ENCODE results near the gene JARID2.

The JARID2 gene

DNA sequence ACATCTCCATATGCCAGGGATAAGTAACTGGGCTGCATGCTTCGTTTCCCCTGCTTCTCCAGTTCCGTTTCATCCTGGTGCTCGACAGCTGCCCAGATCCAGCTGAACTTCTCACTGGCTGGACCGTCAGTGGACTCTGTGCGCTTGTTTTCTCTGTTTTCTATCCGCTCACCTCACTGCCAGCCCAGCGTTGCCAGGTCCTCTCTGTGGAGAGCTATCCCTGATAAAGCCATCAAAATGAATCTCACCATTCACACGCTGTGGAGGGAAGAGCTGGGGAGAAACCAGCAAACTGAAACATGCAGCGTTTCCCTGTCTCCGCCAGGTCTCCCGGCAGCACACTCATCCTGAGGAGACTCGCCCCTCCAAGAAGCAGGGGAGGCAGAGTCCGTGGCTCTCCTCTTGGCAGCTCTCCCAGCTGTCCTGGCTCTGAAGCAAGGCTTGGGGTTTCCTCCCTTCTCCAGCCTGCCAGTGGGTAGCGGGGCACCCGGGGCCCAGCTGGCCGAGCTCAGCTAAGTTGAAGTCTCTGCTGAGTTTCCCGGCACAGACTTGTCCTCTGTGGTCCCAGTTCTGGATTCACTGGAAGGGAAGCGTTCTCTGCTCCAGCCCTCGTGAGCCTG lies 256.1 kb downstream of the JARID2 start:
- H3K9ac ChIP-seq (ENCODE audit: low read length): no peak overlapping the region
- H3K27me3 ChIP-seq (ENCODE audit: control insufficient read depth in 1 of 2, insufficient read depth in 2 of 2, low read length in 2 of 2): no peaks in the 10 kb centered on the region
- H3K4me1 ChIP-seq (ENCODE audit: insufficient read depth, low read length): peaks cover 50% of the 10 kb centered on the region
- H3K9me3 ChIP-seq (ENCODE audit: low read length): no peaks in the 10 kb centered on the region
- no peak overlapping the region for H3K4me3 ChIP-seq (ENCODE audit: low read depth in 1 of 2, low read length in 2 of 2)
- no peak overlapping the region for H3K27ac ChIP-seq (ENCODE audit: low read depth, low read length)
- peaks cover 23% of the 10 kb centered on the region for H3K36me3 ChIP-seq (ENCODE audit: insufficient read depth, low read length)

DNA sequence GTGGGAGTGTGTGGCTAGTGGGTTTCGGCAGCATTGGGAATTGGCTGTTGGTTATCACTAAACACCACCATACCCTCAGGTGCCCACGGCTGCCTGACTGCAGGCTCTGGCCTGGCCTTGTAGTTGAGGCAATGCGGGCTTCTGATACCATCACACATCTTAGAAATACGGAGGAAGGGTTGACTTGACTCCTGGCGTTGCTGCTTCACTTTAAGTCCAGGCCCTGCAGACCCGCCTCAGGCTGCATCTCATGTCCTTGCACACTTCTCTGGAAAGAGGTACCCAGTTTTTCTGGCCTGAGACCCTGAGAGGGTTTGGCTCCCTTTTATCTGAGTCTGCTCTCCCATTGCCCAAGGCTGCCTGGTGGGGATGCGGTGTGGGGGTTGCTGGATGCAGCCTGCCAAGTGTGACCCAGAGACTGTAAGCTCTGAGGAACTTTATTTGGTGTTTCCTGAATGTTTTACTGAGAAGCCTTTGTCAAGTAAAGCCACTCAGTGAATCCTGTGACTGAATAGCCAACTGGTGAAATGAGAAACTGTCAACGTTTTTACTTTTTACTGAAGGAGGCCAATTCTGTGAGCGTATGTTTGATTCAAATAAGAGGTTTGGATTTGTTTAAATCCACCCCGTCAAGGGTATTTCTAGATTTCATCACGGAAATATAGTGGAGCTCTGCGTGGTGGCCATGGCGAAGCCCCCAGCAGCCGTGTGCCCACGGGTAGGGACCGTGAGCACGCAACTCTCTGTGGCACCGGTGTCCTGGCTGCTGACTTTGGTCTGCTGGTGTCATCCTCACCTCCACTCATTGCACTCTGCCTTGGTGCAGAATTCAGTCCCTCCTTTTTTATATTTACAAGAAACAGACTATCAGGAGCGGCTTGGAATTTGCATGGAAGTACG lies 256.8 kb downstream of the JARID2 start:
- Histone ChIP-seq H3K4me1 (ENCODE audit: insufficient read depth, low read length) (peaks cover 50% of the 10 kb centered on the region), H3K4me3 (ENCODE audit: low read depth in 1 of 2, low read length in 2 of 2) (no peak overlapping the region), H3K27me3 (ENCODE audit: control insufficient read depth in 1 of 2, insufficient read depth in 2 of 2, low read length in 2 of 2) (no peaks in the 10 kb centered on the region), H3K36me3 (ENCODE audit: insufficient read depth, low read length) (peaks cover 31% of the 10 kb centered on the region), H3K27ac (ENCODE audit: low read depth, low read length) (no peak overlapping the region), H3K9me3 (ENCODE audit: low read length) (no peaks in the 10 kb centered on the region), H3K9ac (ENCODE audit: low read length) (no peak overlapping the region)

DNA sequence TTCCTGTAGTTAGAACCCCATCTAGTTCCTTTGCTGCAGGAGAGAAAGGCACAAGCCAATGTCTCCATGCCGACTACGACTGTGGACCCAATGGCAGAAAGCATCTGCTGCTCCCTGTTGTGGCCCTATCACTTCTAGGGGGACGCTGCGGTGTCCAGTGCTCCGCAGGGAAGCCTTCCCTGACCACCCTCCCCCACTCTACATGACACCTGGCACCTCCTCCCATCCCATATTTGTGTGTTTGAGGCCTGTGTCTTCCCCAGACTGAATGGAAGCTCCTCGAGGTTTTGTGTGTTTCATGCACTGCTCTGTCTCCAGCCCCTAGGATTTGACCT lies 257.4 kb downstream of the JARID2 start:
- Histone ChIP-seq H3K4me1 (ENCODE audit: insufficient read depth, low read length) (peaks cover 50% of the 10 kb centered on the region), H3K36me3 (ENCODE audit: insufficient read depth, low read length) (peaks cover 36% of the 10 kb centered on the region), H3K9me3 (ENCODE audit: low read length) (no peaks in the 10 kb centered on the region), H3K27ac (ENCODE audit: low read depth, low read length) (no peak overlapping the region), H3K4me3 (ENCODE audit: low read depth in 1 of 2, low read length in 2 of 2) (no peak overlapping the region), H3K9ac (ENCODE audit: low read length) (no peak overlapping the region), H3K27me3 (ENCODE audit: control insufficient read depth in 1 of 2, insufficient read depth in 2 of 2, low read length in 2 of 2) (no peaks in the 10 kb centered on the region)

DNA sequence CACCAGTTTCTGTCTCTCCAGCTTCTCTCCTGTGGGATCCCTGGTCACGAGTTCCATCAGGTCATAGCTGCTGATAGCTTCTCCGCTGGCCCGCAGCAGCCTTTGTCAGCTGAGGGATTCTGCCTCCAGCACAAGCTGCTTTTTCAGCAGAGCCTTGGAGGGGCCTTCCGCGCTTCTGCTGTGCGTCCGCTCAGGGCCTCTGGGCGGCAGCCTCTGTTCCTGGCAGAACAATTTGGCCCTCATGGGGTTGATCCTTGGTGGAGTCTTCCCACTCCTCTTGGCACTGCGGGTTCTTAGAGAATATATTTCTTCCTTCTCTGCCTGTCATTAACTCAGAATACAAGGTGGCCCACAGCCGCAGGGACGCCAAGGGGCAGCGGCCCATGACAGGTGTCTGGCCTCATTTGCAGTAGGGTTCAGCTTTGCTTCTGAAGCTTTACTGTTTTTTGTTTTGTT lies 258.2 kb downstream of the JARID2 start:
- Histone ChIP-seq H3K4me3 (ENCODE audit: low read depth in 1 of 2, low read length in 2 of 2) (peak overlapping the region in 1 of 2 donors; percentile 38), H3K27ac (ENCODE audit: low read depth, low read length) (peak overlapping the region; percentile 62), H3K4me1 (ENCODE audit: insufficient read depth, low read length) (peaks cover 50% of the 10 kb centered on the region), H3K36me3 (ENCODE audit: insufficient read depth, low read length) (peaks cover 39% of the 10 kb centered on the region), H3K9me3 (ENCODE audit: low read length) (no peaks in the 10 kb centered on the region), H3K27me3 (ENCODE audit: control insufficient read depth in 1 of 2, insufficient read depth in 2 of 2, low read length in 2 of 2) (no peaks in the 10 kb centered on the region), H3K9ac (ENCODE audit: low read length) (no peak overlapping the region)

DNA sequence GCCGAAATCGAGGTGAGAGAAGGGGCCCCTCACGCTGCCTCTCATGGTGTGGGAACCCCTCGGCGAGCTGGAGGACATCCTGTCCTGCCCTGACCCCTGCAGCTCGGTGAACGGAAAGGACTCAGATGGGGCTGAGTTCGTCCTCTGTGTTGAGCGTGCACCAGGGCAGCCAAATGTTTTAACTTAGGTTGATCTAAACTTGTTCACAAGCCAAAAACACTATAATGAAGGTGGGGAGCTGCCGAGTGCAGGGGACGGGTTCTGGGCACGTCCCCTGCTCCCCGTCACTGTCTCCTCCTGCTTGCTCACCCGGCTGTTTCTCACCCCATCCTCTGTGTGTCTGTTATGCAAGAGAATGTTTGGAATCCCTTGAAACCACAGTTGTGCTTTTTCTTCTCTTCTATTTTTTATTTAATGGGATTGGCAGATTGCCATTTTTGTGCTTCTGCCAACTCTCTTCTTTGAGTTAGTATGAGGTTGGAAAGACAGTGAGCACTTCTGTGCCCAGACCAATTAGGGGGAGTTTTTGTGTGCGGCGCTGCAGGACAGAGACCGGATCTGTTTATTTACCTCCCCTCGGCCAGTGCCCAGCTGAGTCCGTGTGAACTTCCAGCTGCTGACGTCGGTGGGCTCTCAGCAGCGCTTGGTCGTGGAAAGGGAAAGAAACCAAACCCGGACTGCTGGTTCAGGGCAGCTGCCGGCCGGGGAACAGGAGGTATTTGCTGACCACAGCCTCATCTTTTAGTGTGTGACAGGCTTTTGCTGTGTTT lies 258.9 kb downstream of the JARID2 start:
- H3K4me3 ChIP-seq (ENCODE audit: low read depth in 1 of 2, low read length in 2 of 2): peak overlapping the region in 1 of 2 donors; percentile 38
- no peaks in the 10 kb centered on the region for H3K27me3 ChIP-seq (ENCODE audit: control insufficient read depth in 1 of 2, insufficient read depth in 2 of 2, low read length in 2 of 2)
- H3K36me3 ChIP-seq (ENCODE audit: insufficient read depth, low read length): peaks cover 46% of the 10 kb centered on the region
- H3K9me3 ChIP-seq (ENCODE audit: low read length): no peaks in the 10 kb centered on the region
- H3K4me1 ChIP-seq (ENCODE audit: insufficient read depth, low read length): peaks cover 50% of the 10 kb centered on the region
- H3K27ac ChIP-seq (ENCODE audit: low read depth, low read length): peak overlapping the region; percentile 62
- peak overlapping the region; percentile 40 for H3K9ac ChIP-seq (ENCODE audit: low read length)

DNA sequence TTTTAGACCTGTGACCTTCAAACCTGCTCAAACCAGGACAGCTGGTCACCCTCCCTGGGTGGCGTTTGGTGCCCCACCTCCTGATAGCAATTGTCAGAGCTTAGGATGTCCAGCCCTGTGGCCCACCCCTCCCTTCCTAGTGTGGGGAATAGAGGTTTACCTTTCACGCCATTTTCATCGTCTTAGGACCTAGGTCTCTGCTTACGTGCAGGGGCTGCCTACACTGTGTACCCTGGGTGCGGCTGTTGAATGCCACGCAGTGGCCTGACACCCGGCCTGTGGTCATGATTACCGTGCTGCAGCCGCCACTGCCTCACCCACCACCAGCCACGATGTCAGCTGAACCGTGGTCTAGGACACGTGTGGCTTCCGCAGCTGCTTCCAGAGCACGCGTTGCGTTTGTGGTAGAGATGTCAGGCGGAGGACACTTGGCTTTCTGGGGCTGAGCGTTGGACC lies 259.6 kb downstream of the JARID2 start:
- Histone ChIP-seq H3K4me3 (ENCODE audit: low read depth in 1 of 2, low read length in 2 of 2) (peak overlapping the region in 1 of 2 donors; percentile 38), H3K27ac (ENCODE audit: low read depth, low read length) (peak overlapping the region; percentile 62), H3K9ac (ENCODE audit: low read length) (peak overlapping the region; percentile 40), H3K4me1 (ENCODE audit: insufficient read depth, low read length) (peaks cover 50% of the 10 kb centered on the region), H3K9me3 (ENCODE audit: low read length) (no peaks in the 10 kb centered on the region), H3K27me3 (ENCODE audit: control insufficient read depth in 1 of 2, insufficient read depth in 2 of 2, low read length in 2 of 2) (no peaks in the 10 kb centered on the region), H3K36me3 (ENCODE audit: insufficient read depth, low read length) (peaks cover 46% of the 10 kb centered on the region)

DNA sequence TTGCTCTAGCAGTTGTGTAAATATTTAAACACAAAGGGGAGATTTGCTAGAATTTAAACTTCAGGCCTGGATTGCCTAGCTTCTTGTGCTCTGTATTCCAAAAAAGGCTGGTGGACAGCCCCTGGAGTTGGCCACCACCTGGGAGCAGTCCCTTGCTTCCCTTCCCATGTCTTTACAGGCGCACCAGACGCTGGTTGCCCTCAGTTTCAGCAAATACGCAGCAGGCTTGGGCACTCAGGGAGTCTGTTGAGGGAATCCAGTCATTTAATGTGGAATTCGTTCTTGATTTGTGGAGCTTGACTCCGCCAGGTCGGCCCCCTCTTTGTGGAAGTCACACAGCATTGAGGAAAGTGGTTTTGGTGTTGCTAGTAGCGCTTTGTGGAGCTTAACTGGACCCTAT lies 260.2 kb downstream of the JARID2 start:
- H3K9me3 ChIP-seq (ENCODE audit: low read length): no peaks in the 10 kb centered on the region
- H3K27ac ChIP-seq (ENCODE audit: low read depth, low read length): no peak overlapping the region
- H3K27me3 ChIP-seq (ENCODE audit: control insufficient read depth in 1 of 2, insufficient read depth in 2 of 2, low read length in 2 of 2): no peaks in the 10 kb centered on the region
- peaks cover 50% of the 10 kb centered on the region for H3K4me1 ChIP-seq (ENCODE audit: insufficient read depth, low read length)
- H3K4me3 ChIP-seq (ENCODE audit: low read depth in 1 of 2, low read length in 2 of 2): no peak overlapping the region
- H3K9ac ChIP-seq (ENCODE audit: low read length): no peak overlapping the region
- H3K36me3 ChIP-seq (ENCODE audit: insufficient read depth, low read length): peaks cover 43% of the 10 kb centered on the region

DNA sequence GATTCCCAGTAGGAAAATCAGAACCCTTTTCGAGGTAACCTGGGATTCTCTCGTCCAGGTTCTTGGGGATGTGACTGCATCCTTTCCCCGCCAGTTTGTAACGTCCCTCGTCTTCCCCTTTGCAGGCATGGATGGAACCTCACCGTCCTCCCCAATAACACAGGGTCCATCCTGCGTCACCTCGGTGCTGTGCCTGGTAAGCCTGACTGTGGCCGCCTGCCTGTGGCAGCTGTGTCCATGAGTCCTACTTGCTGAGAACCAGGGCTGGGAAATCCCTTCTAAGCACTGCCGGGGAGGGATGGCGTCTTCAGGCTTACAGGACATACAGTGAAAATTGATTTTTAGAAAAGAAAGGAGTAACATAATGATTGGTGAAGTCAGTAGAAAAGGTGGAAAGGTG lies 261.4 kb downstream of the JARID2 start:
- Histone ChIP-seq H3K4me3 (ENCODE audit: low read depth in 1 of 2, low read length in 2 of 2) (no peak overlapping the region), H3K9ac (ENCODE audit: low read length) (no peak overlapping the region), H3K36me3 (ENCODE audit: insufficient read depth, low read length) (peaks cover 45% of the 10 kb centered on the region)

DNA sequence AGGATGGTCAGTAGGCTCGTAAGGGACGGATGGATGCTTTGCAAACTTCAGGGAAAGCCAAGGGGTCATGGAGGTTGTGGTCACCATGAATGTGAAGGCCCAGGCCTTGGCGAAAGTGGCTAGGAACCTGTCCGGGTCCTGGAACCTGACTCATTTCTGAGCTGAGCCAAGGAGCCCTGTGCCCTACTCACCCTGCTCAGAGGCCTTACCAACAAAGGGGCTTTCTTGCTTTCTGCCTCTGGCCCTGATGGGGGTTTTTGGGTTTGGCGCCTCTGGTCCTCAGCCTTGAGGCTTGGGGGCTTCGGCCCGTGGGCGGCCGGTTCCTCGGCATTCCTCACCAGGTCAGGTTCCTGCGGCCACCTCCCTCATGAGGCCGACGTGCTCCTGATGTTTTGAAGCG lies 261.9 kb downstream of the JARID2 start:
- Histone ChIP-seq H3K27ac (ENCODE audit: low read depth, low read length) (no peak overlapping the region), H3K4me3 (ENCODE audit: low read depth in 1 of 2, low read length in 2 of 2) (no peak overlapping the region), H3K36me3 (ENCODE audit: insufficient read depth, low read length) (peaks cover 51% of the 10 kb centered on the region), H3K4me1 (ENCODE audit: insufficient read depth, low read length) (peaks cover 37% of the 10 kb centered on the region), H3K9me3 (ENCODE audit: low read length) (no peaks in the 10 kb centered on the region), H3K27me3 (ENCODE audit: control insufficient read depth in 1 of 2, insufficient read depth in 2 of 2, low read length in 2 of 2) (no peaks in the 10 kb centered on the region), H3K9ac (ENCODE audit: low read length) (no peak overlapping the region)

More for the DNA sequence above, 261.4 kb downstream of the JARID2 start:
- Histone ChIP-seq H3K9me3 (ENCODE audit: low read length) (no peaks in the 10 kb centered on the region), H3K27ac (ENCODE audit: low read depth, low read length) (no peak overlapping the region), H3K4me1 (ENCODE audit: insufficient read depth, low read length) (peaks cover 42% of the 10 kb centered on the region), H3K27me3 (ENCODE audit: control insufficient read depth in 1 of 2, insufficient read depth in 2 of 2, low read length in 2 of 2) (no peaks in the 10 kb centered on the region)

DNA sequence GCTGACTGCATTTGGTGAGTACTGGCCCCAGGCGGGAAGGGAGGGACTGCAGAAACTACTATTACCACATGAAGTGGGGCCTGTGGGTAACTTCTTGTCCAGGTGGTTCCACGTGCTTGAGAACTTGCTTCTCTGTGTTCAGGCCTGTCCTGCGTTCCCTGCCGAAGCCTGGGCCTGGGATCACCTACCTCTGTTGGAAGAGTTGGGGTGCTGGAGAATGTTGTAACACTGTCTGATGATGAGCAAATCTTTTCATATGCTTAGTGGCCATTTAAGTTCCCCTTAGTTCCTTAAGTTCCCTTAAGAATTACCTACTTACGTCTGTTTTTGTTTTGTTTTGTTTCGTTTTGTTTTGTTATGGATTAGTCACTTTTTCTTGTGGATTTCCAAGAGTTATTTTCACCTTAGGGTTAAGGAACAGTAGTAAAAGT lies 262.6 kb downstream of the JARID2 start:
- H3K4me3 ChIP-seq (ENCODE audit: low read depth in 1 of 2, low read length in 2 of 2): no peak overlapping the region
- H3K9me3 ChIP-seq (ENCODE audit: low read length): no peaks in the 10 kb centered on the region
- H3K27me3 ChIP-seq (ENCODE audit: control insufficient read depth in 1 of 2, insufficient read depth in 2 of 2, low read length in 2 of 2): no peaks in the 10 kb centered on the region
- peaks cover 30% of the 10 kb centered on the region for H3K4me1 ChIP-seq (ENCODE audit: insufficient read depth, low read length)
- no peak overlapping the region for H3K27ac ChIP-seq (ENCODE audit: low read depth, low read length)
- no peak overlapping the region for H3K9ac ChIP-seq (ENCODE audit: low read length)
- H3K36me3 ChIP-seq (ENCODE audit: insufficient read depth, low read length): peaks cover 58% of the 10 kb centered on the region

DNA sequence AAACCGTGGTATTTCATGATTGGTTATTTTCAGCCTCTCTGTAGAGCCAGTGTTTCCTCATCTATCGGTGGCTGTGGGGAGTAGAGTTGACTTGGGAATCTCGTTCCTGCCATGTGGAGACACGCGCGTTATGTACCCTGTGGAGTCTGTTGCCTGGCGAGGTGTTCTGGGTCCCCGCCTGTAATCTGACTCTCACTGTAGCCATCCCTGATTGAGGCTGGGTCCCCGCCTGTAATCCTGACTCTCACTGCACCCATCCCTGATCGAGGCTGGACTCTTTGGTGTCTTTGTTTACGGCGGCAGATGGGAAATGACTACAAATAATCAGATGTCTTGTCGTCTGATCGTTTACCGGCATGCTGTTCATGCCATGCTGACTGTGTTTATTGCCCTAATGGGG lies 263.1 kb downstream of the JARID2 start:
- no peak overlapping the region for H3K4me3 ChIP-seq (ENCODE audit: low read depth in 1 of 2, low read length in 2 of 2)

More for the DNA sequence above, 263.1 kb downstream of the JARID2 start:
- no peak overlapping the region for H3K9ac ChIP-seq (ENCODE audit: low read length)
- peaks cover 62% of the 10 kb centered on the region for H3K36me3 ChIP-seq (ENCODE audit: insufficient read depth, low read length)
- no peak overlapping the region for H3K27ac ChIP-seq (ENCODE audit: low read depth, low read length)
- H3K4me1 ChIP-seq (ENCODE audit: insufficient read depth, low read length): peaks cover 25% of the 10 kb centered on the region
- no peaks in the 10 kb centered on the region for H3K27me3 ChIP-seq (ENCODE audit: control insufficient read depth in 1 of 2, insufficient read depth in 2 of 2, low read length in 2 of 2)
- no peaks in the 10 kb centered on the region for H3K9me3 ChIP-seq (ENCODE audit: low read length)
